ENCODE data around the gene TMEM214.
A peak's percentile ranks its signal among the peaks of the same experiment; 100 is the strongest.

The TMEM214 gene

DNA sequence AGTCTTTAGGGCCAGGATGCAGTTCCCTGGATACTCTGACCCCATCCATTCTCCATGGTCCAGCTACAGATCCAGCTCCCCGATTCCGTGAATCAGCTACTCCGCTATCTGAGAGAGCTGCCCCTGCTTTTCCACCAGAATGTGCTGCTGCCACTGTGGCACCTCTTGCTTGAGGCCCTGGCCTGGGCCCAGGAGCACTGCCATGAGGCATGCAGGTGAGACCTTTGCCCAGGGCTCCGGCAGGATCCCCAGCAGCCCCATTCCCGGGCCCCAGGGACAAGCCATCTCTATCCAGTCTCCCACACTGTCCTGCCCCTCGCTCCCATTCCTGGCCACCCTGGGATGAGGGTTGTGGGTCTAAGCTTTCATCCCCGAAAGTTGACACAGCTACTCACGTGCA lies 7.5 kb downstream of the TMEM214 start:
- DNase-seq = no peak

DNA sequence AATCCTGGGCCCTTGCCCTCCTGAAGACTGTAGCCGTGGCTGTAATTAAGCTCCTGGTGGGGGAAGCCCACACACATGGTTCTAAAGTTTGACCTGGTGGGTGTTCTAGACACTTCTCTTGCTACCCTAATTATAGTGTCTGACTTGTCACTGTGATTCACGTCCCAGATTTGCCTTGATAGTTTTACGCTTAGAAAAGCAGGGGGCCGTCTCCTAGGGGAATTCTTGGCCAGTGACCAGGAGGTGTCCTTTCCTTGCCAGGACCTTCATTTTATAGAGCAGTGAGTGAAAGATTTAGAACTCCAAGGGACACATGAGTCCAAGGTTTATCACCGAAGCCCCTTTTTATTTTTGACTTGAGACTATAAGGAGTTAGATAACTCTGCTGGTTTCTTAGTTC lies 9.0 kb downstream of the TMEM214 start:
- no peak for DNase-seq

DNA sequence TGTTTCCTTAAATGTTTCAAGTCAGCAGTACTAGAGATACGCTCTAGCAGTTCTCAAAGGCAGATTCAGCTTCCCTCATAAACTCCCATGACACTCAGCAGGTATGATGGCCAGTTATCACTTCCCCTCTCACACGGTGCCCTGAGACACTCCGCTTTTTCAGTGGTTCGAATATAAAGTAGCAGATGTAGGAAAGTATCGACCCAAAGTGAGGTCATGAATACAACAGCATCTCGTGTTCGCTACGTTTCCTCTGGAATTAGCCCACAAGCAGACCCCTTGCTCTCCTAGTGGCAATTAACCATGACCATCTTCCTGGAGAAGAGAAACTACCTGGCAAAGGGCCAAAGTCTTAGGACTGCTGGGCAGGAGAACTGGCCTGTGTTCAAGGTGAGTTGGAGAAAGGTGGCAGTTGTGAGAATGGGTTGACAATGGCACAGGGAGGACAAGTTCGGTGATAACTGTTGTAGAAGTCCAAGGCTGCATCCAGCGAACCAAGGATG lies 9.4 kb downstream of the TMEM214 start:
- DNase-seq = no peak

DNA sequence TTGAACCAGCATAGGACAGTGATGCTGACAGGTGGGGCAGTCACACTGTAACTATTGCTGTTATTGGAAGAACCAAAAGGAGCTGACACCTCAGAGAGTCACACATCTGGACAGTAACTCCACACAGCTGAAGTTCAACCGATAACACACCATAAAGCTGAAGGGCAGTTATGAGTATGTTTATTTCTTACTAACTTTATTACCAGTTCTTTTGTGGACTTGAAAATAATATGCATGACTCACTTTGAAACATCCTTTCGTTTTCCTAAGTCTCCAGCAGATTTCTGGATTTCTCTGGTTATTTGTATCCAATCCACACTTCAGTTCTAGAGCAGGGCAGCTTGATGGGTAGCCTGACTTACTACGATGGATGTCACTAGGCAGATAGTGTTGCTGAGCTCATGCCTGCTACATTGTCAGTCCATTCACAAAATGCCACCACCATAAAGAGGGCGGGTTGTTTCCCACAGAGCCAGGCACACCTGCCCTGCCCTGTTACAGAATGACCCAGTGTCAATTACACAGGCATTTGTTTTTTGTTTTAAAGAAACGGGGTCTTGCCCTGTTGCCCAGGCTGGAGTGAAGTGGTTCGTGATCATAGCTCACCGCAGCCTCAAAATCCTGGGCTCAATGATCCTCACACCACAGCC lies 10.3 kb downstream of the TMEM214 start:
- DNase-seq = no peak

DNA sequence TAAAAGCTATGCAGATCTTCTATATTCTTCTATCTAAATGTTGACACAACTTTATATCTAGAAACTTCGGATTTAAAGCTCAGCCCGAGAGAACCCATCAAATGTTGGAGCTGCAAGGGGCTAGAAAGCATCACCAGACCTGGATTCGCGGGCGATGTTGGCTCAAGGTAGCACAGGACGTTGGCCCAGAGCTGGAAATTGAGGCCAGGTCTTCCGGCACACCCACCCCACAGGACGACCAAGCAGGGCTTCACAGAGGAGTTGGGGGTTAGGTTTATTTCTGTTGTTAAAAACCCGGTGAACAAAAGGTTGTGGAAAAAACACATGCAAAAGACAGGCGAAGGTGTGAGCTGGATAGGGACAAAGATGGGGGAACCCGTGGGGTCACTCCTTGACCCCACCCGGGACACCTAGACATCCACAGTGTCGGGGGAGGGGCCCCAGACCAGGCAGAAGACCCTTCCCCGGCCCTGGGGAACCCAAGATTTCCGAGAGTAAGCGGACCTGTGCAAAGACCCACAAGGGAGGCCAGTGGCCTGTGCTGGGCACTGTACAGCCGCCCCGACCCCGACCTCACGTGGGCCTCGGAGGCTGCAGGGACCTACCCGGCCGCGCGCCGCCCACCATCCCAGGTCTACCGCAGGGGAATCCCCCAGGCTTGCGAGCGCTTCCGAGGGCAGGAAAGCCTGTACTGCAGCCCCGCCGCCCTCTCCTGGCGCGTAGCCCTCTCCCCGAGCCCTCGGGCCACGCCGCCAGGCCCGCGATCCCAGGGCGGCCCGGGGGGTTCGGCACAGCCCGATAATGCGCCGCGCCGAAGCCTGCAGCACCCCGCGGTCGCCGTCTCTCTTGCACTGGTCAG lies 16.9 kb downstream of the TMEM214 start:
- DNase-seq = peak; percentile 73

DNA sequence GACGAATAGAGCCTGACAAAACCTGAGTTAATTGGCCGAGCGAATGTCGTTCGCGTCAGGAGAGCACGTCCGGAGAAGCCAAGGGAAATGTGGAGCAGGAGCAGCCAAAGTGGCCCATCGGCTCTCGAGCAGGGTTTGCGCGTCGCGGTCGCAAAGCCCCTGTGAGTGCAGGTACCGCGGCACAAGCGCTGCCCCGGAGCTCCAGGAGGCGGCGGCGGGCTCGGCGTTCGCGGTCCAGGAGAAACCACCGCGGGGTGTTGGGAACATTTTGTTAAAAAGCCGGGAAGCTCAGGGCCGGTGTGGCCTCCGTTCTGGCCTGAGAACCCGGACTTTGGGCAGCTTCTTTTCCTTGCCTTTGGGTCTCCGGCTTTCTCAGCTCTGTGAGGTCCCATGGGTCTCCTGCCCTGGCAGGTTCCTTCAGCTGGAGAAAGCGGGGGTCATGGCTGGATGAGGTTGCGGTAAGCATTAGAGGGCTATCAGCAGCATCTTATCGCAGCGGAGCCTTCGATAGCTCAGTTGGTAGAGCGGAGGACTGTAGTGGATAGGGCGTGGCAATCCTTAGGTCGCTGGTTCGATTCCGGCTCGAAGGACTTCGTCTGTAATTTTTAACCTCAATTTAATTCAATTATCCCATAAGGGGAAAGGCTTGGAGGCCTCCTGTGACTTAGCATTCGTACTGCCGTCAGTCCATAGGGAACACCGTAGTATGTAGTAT lies 17.7 kb downstream of the TMEM214 start:
- DNase-seq = peak; percentile 95

DNA sequence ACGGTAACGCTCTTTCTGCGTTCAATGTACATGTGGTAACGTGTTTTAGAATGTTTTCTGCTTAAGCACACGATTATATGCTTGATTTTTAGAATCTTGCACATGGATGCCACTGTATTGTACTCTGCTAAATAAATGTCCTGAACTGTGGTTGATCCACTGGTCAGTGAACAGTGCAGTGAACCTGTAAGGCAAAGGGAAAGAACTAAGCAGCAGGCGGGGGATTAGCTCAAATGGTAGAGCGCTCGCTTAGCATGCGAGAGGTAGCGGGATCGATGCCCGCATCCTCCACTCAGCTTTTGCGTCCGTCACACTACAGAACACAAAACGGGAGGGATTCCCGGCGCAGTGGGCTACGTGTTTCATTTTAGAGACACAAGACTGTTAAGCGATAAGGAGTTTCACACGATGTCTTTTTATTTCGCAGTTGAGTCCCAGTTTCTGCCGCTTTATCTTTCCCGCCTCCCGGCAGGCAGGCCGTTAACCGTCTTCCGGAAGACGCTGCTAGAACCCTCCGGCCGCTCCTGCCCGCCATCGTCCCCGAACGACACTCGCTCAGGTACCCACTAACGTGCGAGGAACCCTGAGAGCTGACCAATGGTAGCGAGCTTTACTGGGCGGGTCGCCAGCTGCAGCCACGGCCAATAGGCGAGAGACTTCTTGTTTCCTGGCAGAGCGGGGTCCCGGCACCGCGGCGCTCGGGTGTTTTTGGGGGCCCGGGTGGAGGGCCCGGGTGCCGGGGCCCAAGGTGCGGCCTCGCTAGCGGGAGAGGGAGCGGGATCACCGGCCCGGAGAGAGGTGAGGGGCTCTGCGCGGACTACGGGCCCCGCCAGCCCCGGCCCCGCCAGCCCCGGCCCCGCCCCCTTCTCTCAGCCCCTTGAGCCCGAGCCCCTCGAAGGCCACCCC lies 18.5 kb downstream of the TMEM214 start, which contains the start of gene AGBL5:
AGBL5 (plus strand) TSS at position 673 of the 906 bp plus-strand sequence. CDS start 1,291 bp downstream, outside the sequence.
- DNase-seq = peak; percentile 98

DNA sequence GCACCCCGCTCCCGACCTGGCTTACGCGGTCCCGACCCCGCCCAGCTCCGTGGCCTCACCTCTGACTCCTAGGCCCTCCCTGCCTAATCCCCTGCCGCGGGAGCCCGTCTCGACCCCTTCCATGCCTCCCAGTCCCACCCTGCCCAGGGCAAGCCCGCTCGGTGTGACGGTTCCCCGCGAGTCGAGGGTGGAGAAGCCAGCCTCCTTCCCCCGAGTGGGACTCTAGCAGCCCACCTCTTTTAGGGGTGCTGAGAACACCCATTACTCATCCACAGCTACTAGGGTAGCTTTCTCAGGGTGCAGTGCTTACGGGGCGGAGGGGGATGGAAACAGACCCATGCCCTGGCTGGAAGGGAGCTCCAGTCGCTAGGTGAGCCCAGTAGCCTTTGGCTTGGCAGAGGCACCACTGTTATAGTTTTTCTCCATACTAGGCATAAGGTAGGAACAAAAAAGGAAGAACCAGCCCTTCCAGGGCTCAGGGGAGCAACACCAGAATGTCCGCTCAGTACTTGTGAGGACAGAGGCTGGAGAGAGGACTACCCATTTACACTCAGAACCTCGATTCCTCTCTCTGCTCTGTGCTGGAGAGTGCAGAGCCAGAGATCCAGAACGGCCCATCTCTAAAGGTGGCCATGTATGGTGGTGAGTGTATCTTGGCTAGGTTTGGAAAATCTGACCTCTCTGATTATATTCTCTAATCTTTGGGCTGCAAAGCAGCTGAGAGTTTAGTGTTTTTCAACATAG lies 19.3 kb downstream of the TMEM214 start:
- DNase-seq = no peak

DNA sequence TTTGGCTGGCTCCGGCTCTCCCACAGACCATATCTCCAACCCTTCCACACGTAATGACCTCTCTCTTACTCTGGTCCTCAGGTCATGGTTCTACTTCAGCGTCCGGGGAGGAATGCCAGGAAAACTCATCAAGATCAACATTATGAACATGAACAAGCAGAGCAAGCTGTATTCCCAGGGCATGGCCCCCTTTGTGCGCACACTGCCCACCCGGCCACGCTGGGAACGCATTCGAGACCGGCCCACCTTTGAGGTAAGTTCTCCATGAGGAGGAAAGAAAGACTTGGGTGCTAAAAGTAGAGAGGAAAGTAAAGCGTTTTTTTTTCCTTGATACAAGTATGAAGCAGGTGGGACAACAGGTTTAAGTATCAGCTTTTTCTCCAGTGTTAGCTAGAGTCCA lies 20.6 kb downstream of the TMEM214 start:
- DNase-seq = no peak

DNA sequence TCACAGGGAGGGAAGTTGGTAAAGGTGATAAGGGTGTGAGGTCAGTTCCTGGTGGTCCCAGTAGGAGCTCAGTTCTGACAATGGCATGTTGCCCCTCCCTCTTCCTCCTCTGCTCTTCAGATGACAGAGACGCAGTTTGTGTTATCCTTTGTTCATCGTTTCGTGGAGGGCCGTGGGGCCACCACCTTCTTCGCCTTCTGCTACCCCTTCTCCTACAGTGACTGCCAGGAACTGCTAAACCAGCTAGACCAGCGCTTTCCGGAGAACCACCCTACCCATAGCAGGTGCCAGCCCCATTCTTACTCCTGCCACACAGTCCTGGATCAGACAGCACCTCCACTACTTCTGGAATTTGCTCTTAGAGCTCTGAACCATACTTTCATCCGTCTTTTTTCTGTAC lies 21.0 kb downstream of the TMEM214 start:
- DNase-seq = no peak

DNA sequence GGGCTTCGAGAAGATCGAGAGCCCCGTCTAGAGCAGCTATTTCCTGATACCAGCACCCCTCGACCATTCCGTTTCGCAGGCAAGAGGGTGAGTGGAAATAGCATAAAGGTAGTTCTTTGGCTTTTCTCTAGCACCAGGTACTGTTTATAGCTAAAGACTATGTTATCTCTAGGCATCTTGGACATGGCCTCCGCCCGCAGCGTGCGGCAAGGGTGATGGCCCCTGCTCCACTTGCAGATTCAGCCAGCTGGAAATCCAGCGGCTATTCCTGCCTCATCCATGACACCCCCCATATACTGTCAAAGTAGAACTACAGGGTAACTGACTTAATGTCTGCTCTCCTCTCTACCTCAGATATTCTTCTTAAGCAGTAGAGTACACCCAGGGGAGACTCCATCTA lies 22.0 kb downstream of the TMEM214 start:
- DNase-seq = no peak

DNA sequence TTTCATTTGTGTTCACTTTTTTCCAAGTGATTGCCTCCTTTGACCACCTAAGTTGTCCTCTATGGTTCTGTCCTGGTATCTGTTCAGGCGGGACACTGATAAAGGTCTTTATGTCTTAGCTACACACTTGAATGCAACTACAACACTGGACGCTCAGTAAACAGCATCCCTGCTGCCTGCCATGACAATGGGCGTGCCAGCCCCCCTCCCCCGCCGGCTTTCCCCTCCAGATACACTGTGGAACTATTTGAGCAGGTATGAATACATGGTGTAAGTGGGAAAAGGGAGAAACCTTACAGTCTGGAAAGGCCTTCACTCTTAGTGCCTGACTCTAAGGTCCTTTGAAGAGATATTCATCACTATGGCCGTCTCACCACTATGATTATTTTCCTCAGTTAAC lies 24.4 kb downstream of the TMEM214 start:
- DNase-seq = no peak

DNA sequence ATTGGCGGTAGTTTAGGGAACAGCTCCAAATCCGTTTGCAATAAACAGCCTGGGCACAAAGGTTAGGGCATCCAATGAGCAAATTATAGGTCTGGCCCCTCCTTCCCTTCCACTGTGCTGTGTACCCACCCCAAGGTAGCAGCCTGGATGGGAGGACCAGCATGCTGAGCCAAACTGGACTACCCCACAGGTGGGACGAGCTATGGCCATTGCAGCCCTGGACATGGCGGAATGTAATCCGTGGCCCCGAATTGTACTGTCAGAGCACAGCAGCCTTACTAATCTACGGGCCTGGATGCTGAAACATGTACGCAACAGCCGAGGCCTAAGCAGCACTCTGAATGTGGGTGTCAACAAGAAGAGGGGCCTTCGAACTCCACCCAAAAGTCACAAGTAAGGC lies 25.4 kb downstream of the TMEM214 start:
- DNase-seq = no peak

DNA sequence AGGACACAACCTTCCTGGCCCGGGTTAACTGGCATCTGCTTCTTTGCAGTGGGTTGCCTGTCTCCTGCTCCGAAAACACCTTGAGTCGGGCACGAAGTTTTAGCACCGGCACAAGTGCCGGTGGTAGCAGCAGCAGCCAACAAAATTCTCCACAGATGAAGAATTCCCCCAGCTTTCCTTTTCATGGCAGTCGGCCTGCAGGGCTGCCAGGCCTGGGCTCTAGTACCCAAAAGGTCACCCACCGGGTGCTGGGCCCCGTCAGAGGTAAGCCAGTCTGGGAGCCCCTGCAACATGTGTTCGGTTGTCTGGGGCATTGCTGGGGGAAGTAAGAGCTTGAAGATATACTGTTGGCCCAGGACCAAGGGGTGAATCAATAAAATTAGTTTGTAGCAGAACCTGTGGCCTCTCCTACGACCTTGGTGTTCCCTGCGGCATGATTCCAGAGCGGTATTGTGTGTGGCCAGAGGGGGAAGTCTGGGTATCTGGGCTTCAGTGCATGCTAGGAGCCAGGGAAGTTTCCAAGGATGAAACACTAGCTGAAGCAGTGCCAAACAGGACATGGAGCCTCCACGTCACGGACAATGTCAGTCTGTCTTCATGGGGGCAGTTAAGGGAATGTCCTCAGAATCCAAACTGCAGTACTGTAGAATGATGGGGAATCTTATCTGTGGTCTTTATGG lies 26.5 kb downstream of the TMEM214 start:
- DNase-seq = no peak

DNA sequence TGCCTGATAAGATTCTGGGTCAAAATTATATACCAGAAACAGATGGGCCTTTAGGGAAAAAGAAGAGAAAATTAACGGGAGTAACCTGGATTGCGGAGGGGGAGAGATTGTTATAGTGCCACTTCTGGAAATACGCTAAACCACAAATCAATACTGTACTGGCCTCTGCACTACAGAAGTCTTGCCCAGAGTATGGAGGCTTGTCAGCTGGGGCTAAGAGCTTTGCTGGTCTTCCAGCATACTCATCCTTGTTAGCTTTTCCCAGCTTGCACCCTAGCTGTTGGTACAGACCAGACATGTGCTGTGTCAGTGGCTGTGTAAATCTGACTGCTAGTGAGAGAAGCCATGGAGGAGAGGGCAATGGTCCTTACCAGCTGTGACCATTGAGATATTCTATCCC lies 27.6 kb downstream of the TMEM214 start:
- DNase-seq = no peak

DNA sequence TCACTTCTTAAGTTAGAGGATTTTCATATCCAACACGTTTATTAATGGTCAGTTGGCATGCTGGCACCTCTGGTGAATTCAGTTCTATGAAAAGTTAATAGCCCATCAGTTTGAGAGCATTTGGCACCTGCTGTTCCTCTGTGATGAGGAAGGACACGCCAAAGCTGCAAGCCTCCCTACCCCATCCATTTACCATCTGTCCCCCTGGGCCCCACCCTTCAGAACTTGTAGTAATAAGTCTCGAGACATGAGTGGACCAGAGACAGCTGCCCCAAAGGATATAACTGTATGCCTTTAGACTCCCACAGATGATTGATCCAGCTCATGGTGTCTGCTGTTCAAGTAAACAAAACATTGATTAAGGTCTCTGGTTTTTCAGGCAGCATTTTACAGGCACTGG lies 32.4 kb downstream of the TMEM214 start:
- no peak for DNase-seq

DNA sequence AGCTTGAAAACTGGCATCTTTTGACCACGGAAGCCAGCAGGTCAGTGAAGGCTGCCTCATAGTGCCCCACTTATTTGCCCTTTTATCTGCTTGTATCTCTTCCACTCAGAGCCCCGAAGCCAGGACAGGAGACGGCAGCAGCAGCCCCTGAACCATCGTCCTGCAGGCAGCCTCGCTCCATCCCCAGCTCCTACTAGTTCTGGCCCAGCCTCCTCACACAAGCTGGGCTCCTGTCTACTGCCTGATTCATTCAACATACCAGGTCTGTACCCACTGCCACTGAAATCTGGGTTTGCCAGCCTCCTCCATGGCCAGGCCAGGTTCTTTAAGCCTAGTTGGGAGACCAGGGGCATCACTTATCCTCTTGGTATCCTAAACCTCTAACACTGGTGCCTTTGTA lies 34.6 kb downstream of the TMEM214 start:
- DNase-seq = no peak

DNA sequence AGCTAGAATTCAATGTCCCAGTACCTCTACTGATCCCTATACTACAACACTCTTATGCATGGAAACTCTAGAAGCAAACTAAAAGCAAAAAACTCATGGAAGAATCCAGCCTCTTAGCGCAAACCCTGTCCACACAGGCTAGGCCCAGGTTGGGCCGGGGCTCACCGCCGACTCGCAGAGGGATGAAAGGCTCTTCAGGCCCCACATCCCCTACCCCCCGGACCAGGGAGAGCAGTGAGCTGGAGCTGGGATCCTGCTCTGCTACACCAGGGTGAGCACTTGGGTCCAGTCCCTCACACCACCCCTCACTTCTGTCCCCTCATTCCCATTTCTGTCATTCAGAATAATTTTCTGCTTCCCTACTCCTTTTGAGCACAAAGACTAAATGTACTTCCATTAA lies 36.7 kb downstream of the TMEM214 start:
- no peak for DNase-seq

DNA sequence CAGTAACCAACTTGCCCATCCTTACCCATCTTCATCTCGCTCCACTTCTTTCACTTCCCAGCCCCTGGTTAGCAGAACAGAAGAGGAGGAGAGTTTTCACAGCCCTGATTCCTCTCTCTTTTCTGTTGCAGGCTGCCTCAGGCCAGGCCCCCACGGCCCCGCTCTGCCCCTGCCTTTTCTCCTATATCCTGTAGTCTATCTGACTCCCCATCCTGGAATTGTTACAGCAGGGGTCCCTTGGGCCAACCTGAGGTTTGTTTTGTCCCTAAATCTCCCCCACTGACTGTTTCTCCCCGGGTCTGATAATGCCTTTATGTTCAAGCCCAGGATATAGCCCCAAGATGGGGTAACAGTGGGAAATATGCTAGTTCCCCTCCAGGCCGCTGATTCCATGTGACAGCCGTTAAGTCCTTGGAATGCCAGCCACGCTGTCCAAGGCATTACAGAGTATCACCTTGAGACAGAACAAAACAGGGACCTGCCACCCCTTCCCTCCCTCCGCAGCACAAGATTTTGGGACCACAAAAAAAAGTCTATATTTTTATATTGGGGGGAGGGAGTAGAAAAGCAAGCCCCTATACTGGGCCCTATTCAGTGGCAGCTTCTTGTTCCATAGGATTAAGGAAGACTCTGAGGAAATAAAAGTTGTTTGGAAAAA lies 37.3 kb downstream of the TMEM214 start:
- DNase-seq = no peak

DNA sequence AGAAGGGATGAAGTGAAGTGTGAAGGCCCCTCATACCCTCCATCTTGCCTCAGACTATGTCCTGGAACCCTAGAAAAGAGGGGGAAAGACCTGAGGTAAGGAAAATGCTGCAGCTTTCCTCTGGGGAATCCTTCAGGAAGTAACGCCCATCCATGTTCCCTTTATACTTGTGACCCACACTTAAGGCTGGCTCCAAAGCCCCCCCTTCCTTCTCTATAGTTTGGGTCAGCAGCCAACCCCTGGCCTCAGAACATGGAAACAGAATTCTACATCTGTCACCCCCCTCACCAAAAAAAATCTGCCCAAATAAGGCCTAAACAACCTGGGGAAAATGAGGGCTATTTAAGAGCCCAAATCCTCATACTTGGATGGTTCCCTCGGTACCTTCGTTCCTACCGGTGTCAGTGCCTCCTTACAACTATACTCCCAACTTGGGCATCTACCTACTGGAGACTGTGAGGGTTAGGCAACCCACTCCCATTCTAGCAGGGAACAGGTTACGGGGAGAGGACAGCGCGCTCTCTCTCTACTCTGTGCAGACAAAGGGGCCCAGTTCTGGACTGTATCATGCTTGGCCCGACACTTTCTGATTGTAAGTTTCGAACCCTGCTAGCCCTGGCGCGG lies 38.0 kb downstream of the TMEM214 start:
- no peak for DNase-seq

Data from CD4-positive, alpha-beta T cell treated with Interleukin-21 for 1 hour (primary cell).